H1 (cell line): Measurements from ENCODE around the gene RALY. TPM values are rescaled to one million over a fixed set of nuclear protein-coding genes. Genes with fewer than 3 reads are reported as not detected.

Source experiments
- ASH2L ChIP-seq: fragments of 200-600, 300-600 bp; sonication (generic); IDR thresholded peaks from one replicate; pipeline ENCODE4 v1.7.1; 2017; ENCODE audit warnings: low read length
- CEBPB ChIP-seq: IDR thresholded peaks from 2 replicates; pipeline ENCODE4 v1.6.1; 2012; ENCODE audit warnings: low read depth, low read length
- FOSL1 ChIP-seq: IDR thresholded peaks from 2 replicates; pipeline ENCODE4 v1.6.1; 2011; ENCODE audit warnings: mild to moderate bottlenecking, low read depth, low read length, moderate library complexity; ENCODE audit not compliant: insufficient read depth
- MAFK ChIP-seq: IDR thresholded peaks from 2 replicates; pipeline ENCODE4 v1.6.1; 2012; ENCODE audit warnings: low read depth, mild to moderate bottlenecking, improper control_type of control experiment, low read length
- POLR2A ChIP-seq, 2 experiments: IDR thresholded peaks; 1 replicate in 1 of 2; 2 replicates in 1 of 2; pipeline ENCODE4 v1.6.1; 2011; ENCODE audit warnings: low read depth in 2 of 2, low read length in 2 of 2, mild to moderate bottlenecking in 2 of 2; ENCODE audit errors: control extremely low read depth in 1 of 2
- TCF12 ChIP-seq: IDR thresholded peaks from 2 replicates; pipeline ENCODE4 v1.6.1; 2011; ENCODE audit warnings: low read depth, mild to moderate bottlenecking, low read length
- polyA plus RNA-seq, 7 experiments: library from polyadenylated mRNA; depleted of rRNA in 3 of 7; stranded (reverse) in 5 of 7; unstranded in 2 of 7; fragments of >200 nt in 5 of 7; fragments of 200-250 nt in 2 of 7; gene quantifications; 1 replicate in 5 of 7; 2 replicates in 1 of 7; 4 replicates in 1 of 7; pipeline versions ENCODE4 v1.2.1 to v1.2.3, GENCODE V29; 2011 to 2013; ENCODE audit warnings: missing spikeins in 2 of 7, mixed read lengths in 2 of 7
- total RNA-seq: library from RNA; stranded (reverse); fragmentation: NEBNext Ultra II Directional; extraction: Animal tissue kit (Norgen Biotek cat#: 25700); gene quantifications from 2 replicates; pipeline ENCODE4 v1.2.1, GENCODE V29; 2021

Gene RALY
- total and polyA plus RNA-seq, 2 of the 8 experiments (the other 6 are each of a cell fraction or from before 2014, with no cell fraction given): 133 to 148 TPM

GRCh38 chr20:34004227-34004626, 10.5 kb downstream of the RALY start (continued):
- TF ChIP-seq FOSL1 (no peak), CEBPB (no peak), MAFK (no peak), TCF12 (no peak), POLR2A (IDR thresholded peaks at IDR 0.05; ENCODE audit: control extremely low read depth in 1 of 2, low read depth in 2 of 2, low read length in 2 of 2) (no peak), ASH2L (no peak)
- TF ChIP-seq, all 59 proteins: peak for 0
